ENCODE measurements around the gene TM9SF2. TPM values are rescaled to one million over a fixed set of nuclear protein-coding genes. Genes with fewer than 3 reads are reported as not detected.

Gene TM9SF2
- total and polyA plus RNA-seq, 9 of the 15 experiments (the other 6 are each of a cell fraction or from before 2014, with no cell fraction given) = 23.3 to 83.2 (median 55.1) TPM

- peak; percentile 86 for TF ChIP-seq ELF1 (tag; IDR thresholded peaks at IDR 0.05)
- peak; percentile 67; the same call in 1 of the 2 replicates for TF ChIP-seq ETV5 (CRISPR knock-in tag; IDR thresholded peaks at IDR 0.05; ENCODE audit: low read depth)
- TF ChIP-seq MLLT1 (IDR thresholded peaks at IDR 0.05) = peak in 1 of 2 experiments; percentile 19; a peak in 1 of 4 replicates
- peak; percentile 31; the same call in 1 of the 2 replicates for TF ChIP-seq RFX5 (IDR thresholded peaks at IDR 0.05; ENCODE audit: low read depth, low read length)
- no peak for TF ChIP-seq PRPF4 (IDR thresholded peaks at IDR 0.05; ENCODE audit: insufficient read depth, low read depth, low read length, poor library complexity, severe bottlenecking)
- peak; percentile 68 for TF ChIP-seq HNRNPLL (IDR thresholded peaks at IDR 0.05; ENCODE audit: low read depth, low read length, poor library complexity, severe bottlenecking)
- 0 out of 2 replicates have a peak, but pooled peaks have one; percentile 45 for TF ChIP-seq DIDO1 (tag; IDR thresholded peaks at IDR 0.05; ENCODE audit: low read depth)
- TF ChIP-seq ZBTB7A (IDR thresholded peaks at IDR 0.05; ENCODE audit: borderline replicate concordance, control insufficient read depth, low read depth, low read length) = 0 out of 2 replicates have a peak, but pooled peaks have one; percentile 9
- TF ChIP-seq HNRNPK (IDR thresholded peaks at IDR 0.05; ENCODE audit: low read depth, low read length, poor library complexity, severe bottlenecking) = no peak
- TF ChIP-seq LCOR (CRISPR knock-in tag; IDR thresholded peaks at IDR 0.05) = peak; percentile 40; the same call in 1 of the 2 replicates
- no peak for TF ChIP-seq FOS (IDR thresholded peaks at IDR 0.05; ENCODE audit: extremely low read depth, insufficient read length)
- TF ChIP-seq HDAC1 (IDR thresholded peaks at IDR 0.05) = peak in 1 of 2 experiments; percentile 64; a peak in 2 of 4 replicates
- TF ChIP-seq ZNF24 (IDR thresholded peaks at IDR 0.05) = no peak
- TF ChIP-seq TBP (optimal IDR thresholded peaks at IDR 0.05; ENCODE audit: low read depth, low read length) = peak; percentile 66
- TF ChIP-seq CHCHD3 (CRISPR knock-in tag; IDR thresholded peaks at IDR 0.05) = no peak
- TF ChIP-seq PHF8 (IDR thresholded peaks at IDR 0.05; ENCODE audit: borderline replicate concordance, low read length) = peak; percentile 76; the same call in 1 of the 2 replicates
- peak; percentile 61; the same call in 1 of the 2 replicates for TF ChIP-seq ETS1 (conservative IDR thresholded peaks at IDR 0.05; ENCODE audit: control insufficient read depth, low read depth, low read length)
- peak; percentile 24 for TF ChIP-seq RBM22 (IDR thresholded peaks at IDR 0.05; ENCODE audit: low read depth, low read length, poor library complexity, severe bottlenecking)
- no peak for TF ChIP-seq DDX20 (tag; IDR thresholded peaks at IDR 0.05; ENCODE audit: low read depth)
- no peak for TF ChIP-seq GATA2 (CRISPR knock-in tag; IDR thresholded peaks at IDR 0.05)
- TF ChIP-seq ASH1L (IDR thresholded peaks at IDR 0.05; ENCODE audit: borderline replicate concordance, low read depth, partially characterized antibody) = no peak
- peak; percentile 43; the same call in 1 of the 2 replicates for TF ChIP-seq FOXK1 (CRISPR knock-in tag; IDR thresholded peaks at IDR 0.05; ENCODE audit: borderline replicate concordance)
- no peak for TF ChIP-seq CHD2 (IDR thresholded peaks at IDR 0.05; ENCODE audit: low read depth, low read length)
- no peak for TF ChIP-seq SMARCC2 (IDR thresholded peaks at IDR 0.05; ENCODE audit: low read depth)
- no peak for TF ChIP-seq ZNF436 (CRISPR knock-in tag; IDR thresholded peaks at IDR 0.05)
- TF ChIP-seq ZNF324 (CRISPR knock-in tag; IDR thresholded peaks at IDR 0.05) = no peak
Observed at GRCh38 chr13:99501184-99501847, at the start of gene TM9SF2 (continued).
